GM18909 (cell line): ENCODE data around the gene CKS1B.

ENCODE experiments used
- ATAC-seq: cut with Tn5 transposase; IDR thresholded peaks from one replicate; pipeline ENCODE4 v1.9.1; 2021; ENCODE audit warnings: mild to moderate bottlenecking; ENCODE audit not compliant: unreplicated experiment, poor library complexity

The CKS1B gene

DNA sequence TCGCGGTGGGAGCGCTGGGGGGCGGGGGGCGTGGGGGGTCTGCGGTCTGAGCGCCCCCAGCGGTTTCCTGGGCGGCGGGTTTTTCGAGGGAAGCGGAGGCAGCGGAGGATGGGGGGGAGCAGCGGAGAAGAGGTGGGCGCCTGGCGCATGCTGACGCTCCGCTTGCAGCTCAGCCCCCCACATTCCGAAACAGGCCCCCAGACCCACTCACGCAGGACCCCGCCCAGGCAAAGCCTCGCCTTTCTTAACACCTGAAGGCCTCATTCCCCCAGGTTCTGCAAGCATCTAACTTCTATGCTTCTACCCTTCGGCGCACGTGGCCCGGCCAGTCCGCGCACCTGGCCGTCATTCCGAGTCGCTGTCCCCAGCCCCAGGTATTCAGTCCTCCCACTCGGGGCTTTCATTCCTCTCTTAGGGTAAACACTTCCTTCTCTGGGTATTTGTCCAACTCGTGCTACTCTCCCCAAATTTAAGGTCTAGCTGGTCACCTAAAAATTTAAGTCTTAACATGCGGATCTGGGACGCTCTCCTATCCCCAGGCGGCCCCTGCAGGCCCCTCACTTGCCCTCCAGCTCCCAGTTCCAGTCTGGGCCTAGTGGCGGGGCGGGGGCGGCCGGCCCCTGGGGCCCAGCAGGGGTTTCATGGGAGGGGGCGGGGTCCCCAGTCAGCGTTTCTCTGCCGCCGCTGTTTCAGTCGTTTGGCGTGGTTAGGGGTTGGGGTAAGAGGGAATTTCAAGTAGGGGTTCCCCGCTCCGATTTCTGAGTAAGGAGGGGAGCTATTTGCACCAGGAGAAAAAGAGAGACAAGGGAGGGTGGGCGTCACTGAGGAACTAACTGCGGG lies 25.3 kb downstream of the CKS1B start:
- no peak for ATAC-seq

- ATAC-seq, result no peak
These were observed 25.9 kb downstream of the CKS1B start for GRCh38 chr1:155000411-155000725.

DNA sequence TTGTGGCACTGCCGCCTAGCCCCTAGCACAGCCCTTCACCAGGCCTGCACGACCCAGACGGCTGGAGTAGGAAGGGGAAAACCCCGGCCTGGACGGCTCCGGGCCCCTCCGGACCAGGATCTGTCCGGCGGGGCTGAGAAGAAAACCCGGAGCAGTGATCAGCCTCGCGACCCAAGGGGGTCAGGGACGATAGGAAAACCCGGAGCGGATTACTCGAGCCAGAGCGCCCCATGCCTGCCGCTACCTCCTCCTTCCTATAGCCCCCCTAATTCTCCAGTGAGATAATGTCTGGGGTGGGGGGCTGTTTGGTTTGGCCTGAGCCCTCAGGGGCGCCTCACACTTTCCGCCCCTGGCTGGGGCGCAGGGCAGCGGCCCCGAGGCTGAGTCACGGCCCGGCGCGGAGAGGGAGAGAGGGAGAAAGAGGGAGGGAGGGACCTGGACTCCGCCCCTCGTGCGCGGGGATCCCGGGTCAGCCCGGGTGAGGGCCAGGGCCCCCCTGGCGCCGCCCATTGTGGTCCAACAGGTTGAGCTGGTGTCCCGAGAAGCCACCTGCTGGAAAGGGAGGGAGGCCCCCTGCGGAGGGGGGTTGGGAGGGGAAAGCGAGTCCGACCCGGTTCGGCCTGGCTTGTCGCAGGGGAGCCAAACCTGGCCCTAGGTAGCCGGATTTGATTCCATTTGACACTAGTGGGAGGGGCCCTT lies 26.4 kb downstream of the CKS1B start:
- ATAC-seq, result peak; percentile 40

DNA sequence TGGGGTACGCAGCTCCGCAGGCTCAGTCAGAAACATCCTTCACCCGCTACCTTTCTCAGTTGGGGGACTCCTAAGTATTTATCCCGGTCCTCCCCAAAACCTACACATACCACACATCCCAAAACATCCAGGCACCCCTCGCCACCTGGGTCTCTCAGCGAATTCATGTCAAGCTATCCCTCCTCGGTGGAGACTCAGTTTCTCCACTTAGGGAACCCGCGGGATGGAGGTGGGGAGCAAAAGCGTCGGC lies 26.9 kb downstream of the CKS1B start:
- ATAC-seq, result no peak

DNA sequence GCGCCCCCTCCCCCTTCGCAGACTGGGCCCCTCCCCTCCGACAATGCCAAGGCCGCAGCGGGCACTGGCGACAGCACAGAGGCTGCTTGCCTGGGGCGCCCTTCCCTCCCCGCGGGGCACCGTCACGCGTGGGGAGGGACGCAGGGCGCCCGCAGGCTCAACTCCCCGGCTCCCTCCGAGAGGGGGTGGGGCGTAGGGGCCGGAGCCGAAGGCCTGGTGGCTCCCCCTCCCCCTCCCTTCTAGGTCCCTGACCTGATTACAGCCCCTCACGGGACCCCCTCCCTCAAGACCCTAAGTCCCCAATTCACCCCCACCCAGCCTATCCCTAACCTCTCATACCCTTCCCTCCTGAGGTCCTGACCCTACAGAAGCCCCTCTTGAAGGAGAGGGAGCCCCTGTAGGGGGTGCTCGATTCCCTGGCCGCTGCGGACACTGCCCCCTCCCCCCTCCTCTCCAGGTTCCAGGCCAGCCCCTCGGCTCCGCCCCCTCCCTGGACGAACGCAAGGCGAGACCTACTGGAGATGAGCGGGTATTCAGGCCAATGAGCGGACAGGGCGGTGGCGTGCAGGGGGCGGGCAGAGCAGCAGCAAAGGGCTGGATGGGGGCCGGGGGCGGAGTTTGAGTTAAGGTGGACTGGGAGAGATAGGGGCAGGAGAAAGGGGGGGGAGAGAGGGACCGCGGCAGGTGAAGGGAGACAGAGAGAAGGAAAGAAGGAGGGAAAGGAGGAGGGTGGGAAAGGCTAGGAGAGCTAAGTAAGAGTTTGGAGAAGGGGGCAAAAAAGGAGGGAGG lies 27.4 kb downstream of the CKS1B start:
- ATAC-seq, result peak; percentile 53

GRCh38 chr1:155002464-155003226 lies 28.2 kb downstream of the CKS1B start, which contains the start of gene ZBTB7B:
TSS of gene ZBTB7B (plus strand) at chr1:155002802. CDS start at chr1:155014661, 11,859 bp downstream.
- ATAC-seq, result no peak

DNA sequence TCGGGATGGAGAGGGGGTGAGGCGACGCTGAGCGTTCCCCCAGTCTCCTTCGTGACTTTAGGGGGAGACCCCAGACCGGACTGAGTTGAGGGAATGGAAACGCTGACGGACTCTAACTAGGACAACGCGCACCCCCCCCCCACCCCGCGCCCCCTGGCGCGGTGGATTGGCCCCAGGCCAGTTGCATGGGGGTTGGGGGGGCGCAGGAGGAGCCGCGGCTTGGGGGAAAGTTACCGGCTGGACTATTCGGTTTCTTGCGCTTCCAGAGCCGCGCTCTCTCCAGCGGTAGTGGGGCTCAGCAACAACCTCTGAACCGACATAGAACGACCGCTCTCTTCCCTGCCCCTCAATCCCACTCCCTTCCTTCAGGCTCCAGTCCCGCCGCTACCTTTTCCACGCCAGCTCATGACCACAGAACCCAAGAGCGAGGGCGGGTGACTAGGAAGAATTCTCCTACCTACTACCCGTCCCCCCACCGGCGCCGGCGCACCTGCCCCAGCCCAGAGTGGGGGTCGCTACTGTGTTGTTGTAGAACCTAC lies 28.8 kb downstream of the CKS1B start:
- no peak for ATAC-seq

GRCh38 chr1:155003766-155004351 lies 29.4 kb downstream of the CKS1B start:
- no peak for ATAC-seq

DNA sequence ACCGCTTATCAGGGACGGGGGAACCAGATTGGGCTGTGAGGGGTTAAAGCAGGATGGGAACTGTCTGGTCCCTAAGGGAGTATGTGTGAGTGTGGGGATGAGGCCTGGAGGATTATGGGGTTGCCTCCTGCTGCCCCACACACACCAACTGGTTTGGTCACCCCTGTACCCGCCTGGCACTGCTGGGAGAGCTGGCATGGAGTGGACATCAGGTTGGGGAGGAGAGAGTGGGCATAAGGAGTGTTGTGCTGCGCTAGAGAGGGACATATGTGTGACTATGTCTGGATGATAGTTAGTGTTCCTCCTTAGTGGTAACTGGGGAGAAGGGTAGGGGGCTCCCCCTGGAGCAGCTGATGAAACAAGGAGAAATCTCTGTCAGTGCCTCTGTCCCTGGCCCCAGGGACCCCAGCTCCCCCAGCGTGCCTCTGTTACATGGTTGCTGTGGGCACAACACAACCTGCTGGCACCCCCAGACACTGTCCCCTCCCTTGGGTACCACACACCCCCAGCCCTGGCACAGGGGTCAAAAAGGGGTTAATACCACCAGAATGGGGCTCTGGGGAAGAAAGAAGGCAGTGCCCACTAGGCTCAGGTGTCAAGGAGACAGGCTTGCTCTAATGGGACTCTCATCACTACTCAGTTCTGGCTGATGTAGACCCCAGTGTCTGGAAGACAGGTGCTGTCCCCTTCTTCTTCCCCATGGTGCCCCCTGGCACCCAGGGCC lies 30.0 kb downstream of the CKS1B start:
- ATAC-seq, result no peak

DNA sequence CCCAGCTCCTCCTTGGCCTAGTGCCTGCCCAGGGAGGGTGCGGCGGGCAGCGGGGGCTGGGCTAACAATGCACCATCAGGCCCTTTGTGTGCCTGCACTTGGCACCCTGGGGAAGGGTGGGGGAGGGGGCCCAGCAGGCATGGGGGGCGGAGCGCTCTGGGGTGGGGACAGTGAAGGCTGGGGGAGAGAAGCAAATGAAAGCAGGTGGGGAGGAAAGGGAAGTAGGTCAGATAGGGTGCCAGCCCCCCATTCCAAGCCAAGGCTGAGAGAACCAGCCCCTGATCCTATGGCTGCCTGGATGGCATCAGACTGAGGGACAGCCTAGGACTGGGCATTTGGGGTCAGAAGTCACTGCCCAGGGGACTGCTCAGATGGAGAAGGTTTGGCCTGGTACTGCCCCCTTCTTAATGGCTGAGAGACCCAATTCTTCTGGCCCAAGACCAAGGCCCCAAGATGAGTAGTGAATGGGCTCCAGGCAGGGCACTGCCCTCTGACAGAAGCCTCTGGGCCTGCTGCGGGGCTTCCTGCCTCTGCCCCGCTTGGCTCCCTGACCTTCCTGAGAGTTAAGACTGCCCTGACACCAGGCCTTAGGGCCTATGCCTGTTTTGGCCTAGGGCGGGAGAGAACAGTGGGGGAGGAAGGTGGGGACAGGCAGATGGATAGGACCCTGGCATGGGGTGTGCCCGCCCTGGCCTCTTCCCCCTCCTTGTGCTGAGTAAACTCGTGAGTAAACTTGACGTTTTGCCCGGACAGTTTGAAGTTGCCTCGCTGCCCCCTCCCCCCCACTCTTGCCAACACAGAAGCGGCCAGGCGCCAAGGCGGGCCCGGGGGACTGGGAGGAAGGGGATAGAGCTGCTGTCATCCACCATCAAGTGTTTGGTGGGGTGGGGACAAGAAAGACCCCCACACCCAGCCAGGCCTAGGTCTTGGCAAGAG lies 30.9 kb downstream of the CKS1B start:
- no peak for ATAC-seq

- ATAC-seq, result no peak
These were observed 32.2 kb downstream of the CKS1B start for GRCh38 chr1:155006601-155007101.

DNA sequence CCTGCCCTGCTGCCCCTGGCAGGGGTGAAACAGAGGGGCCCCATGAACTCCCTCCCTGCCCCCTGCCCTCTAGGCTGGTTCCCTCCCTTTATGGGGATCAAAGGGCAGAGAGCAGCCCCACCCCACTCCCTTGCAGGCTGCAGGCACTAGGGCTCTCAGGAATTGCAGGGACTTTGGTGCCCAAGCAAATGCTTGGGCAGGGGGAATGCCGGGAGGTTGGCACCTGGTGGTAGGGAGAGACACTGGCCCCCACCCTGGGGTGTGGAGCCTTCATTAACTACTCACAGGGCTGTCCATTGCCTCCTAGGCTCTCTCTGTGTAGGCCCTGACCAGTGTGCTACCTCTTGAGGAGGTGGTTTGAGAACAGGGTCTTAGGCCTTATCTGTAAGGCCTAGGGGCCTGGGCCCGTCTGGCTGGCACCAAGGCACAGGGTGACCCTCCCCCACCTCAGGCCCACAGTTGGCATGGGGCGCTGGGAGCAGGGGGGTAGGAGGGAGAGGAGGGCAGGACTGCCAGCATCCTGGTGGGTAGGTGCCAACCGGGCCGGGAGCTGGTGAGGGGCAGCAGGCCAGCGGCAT lies 32.9 kb downstream of the CKS1B start:
- ATAC-seq, result no peak

GRCh38 chr1:155008015-155008941 lies 33.8 kb downstream of the CKS1B start:
- ATAC-seq, result no peak

DNA sequence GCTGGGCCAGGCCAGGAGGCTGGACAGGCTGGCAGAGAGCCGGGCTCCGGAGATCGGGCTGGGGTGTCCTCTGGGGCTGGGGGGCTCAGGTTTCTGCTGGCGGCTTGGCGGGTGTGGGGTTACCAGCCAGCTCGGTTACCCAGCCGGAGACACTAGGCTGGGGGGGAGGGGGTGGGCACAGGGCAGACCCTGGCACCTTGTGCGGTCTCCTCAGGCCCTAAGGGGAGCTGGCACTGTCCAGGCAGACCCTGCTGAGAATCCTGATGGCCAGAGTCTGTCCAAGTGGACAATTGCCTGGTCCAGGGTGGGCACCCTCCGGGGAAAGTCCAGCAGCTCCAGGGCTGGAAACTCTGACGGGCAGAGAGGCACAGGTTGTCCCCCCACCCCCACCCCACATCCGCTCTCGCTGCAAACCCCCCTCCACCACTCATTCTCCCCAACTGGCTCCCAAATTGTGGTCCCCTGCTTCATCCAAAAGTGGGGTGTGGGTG lies 34.8 kb downstream of the CKS1B start:
- ATAC-seq, result no peak

DNA sequence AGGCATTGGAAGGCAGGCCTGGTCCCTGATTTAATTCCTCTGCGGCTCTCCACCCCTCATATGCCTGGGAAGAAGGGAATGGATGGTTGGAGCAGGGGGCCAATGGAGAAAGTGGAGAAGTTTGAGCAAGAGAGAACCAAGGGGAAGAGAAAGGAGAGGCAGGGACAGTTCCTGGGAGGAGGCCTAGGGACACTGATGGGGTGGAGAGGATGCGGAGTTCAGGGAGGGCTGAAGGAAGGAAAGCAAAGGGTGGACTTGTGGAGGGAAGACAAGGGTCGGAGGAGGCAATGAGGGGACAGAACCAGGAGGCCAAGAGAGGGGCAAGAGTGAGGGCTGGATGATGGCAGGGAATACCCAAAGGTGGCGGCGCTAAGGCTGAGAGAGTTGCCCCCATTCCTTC lies 35.3 kb downstream of the CKS1B start:
- ATAC-seq, result no peak

DNA sequence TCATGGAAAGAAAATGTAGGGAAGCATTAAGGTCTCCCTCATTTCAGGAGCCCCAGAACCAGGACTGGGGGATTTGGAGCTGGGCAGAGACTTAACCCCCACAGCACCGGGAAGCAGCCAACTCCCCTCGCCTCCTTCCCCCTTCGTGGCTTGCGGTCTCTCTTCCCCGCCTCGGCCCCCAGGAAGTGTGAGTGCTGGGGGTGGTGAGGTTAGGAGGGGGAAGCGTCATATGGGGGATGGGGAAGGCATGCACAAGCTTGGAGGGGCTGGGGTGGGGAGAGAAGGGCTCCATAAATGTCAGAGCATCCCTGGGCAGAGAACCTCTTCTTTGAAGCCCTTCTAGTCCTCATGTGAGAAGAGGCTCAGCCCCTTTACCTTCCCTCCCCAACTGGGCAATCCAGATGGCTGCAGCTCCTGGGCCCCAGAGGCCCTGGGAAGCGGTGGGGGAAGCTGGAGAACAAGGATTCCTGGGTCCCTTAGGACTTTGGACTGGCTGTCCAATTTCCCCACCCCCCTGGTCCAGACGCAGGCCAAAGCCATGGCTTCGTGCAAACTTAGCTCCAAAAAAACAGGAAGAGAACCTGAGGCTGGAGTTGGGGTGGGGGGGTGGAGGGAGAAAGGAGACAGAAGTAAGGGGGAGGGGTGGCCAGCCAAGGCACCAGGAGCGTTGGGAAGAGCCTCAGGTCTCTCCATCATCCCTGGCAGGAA lies 35.9 kb downstream of the CKS1B start:
- no peak for ATAC-seq
